SK-N-SH (cell line): ENCODE data around the gene UTP25. TPM values are rescaled to one million over a fixed set of nuclear protein-coding genes. Genes with fewer than 3 reads are reported as not detected.

Experiments
- CTCF ChIA-PET: fragments of 300-600, 350-600 bp; formaldehyde crosslinking; extraction: SDS; loops from one replicate; lab custom pipeline; 2021; lab: Yijun Ruan, JAX
- POLR2A ChIA-PET: fragments of 350-600 bp; sonication (Branson Sonifier 250); formaldehyde crosslinking; extraction: SDS; loops from one replicate; lab custom pipeline; 2020; ENCODE audit warnings: antibody characterized with exemption, inconsistent platforms; lab: Yijun Ruan, JAX
- DNase-seq: peaks from one replicate; pipeline ENCODE4 v3.0.0; 2012
- H2AFZ ChIP-seq: fragments of 200-600 bp; sonication (generic); 2 replicates; pipeline ENCODE4 v1.8.1; 2016; ENCODE audit warnings: antibody characterized with exemption, mild to moderate bottlenecking, low read depth
- H3F3A ChIP-seq: fragments of 200-600 bp; sonication (generic); replicated peaks from 2 replicates; pipeline ENCODE3; 2016; ENCODE audit warnings: antibody characterized with exemption, mild to moderate bottlenecking; ENCODE audit not compliant: insufficient read depth
- H3K27ac ChIP-seq, 2 experiments: fragments of 200-500 bp in 1 of 2; fragments of 200-600 bp in 1 of 2; sonication (Bioruptor generic) in 1 of 2; sonication (generic), shearing (Covaris generic) in 1 of 2; 2 replicates each; pipeline versions ENCODE4 v1.5.1 to v1.6.1; 2014 to 2016; ENCODE audit warnings: low read depth in 2 of 2, inconsistent platforms in 1 of 2, low read length in 1 of 2, mild to moderate bottlenecking in 1 of 2, mixed read lengths in 1 of 2
- H3K27me3 ChIP-seq: fragments of 200-600 bp; sonication (generic), shearing (Covaris generic); 2 replicates; pipeline ENCODE4 v1.6.1; 2016; ENCODE audit warnings: mixed run types; ENCODE audit not compliant: insufficient read depth
- H3K36me3 ChIP-seq, 2 experiments: fragments of 200-500 bp in 1 of 2; fragments of 200-600 bp in 1 of 2; sonication (Bioruptor generic) in 1 of 2; sonication (generic) in 1 of 2; replicated peaks in 1 of 2; 2 replicates each; pipeline versions ENCODE3 to v1.5.1; 2014 to 2016; ENCODE audit warnings: low read length in 1 of 2, mild to moderate bottlenecking in 1 of 2; ENCODE audit not compliant: insufficient read depth in 2 of 2, control insufficient read depth in 1 of 2
- H3K4me1 ChIP-seq, 2 experiments: fragments of 200-500 bp in 1 of 2; fragments of 200-600 bp in 1 of 2; sonication (Bioruptor generic) in 1 of 2; sonication (generic), shearing (Covaris generic) in 1 of 2; 2 replicates each; pipeline versions ENCODE4 v1.5.1 to v1.6.1; 2014 to 2016; ENCODE audit warnings: low read depth in 1 of 2, low read length in 1 of 2, mixed run types in 1 of 2; ENCODE audit not compliant: insufficient read depth in 2 of 2, control insufficient read depth in 1 of 2
- H3K4me2 ChIP-seq: fragments of 200-600 bp; sonication (generic), shearing (Covaris generic); 2 replicates; pipeline ENCODE4 v1.6.1; 2017; ENCODE audit warnings: mixed run types
- H3K4me3 ChIP-seq, 2 experiments: fragments of 200-500 bp in 1 of 2; fragments of 200-600 bp in 1 of 2; sonication (Bioruptor generic) in 1 of 2; sonication (generic), shearing (Covaris generic) in 1 of 2; 2 replicates each; pipeline versions ENCODE4 v1.5.1 to v1.8.1; 2014 to 2016; ENCODE audit warnings: low read depth in 2 of 2, inconsistent platforms in 1 of 2, low read length in 1 of 2, mild to moderate bottlenecking in 1 of 2, mixed read lengths in 1 of 2, moderate library complexity in 1 of 2
- H3K79me2 ChIP-seq: fragments of 200-600 bp; sonication (generic); 2 replicates; pipeline ENCODE4 v1.8.1; 2017; ENCODE audit warnings: mild to moderate bottlenecking; ENCODE audit not compliant: insufficient read depth
- H3K9ac ChIP-seq: fragments of 200-600 bp; sonication (generic); 2 replicates; pipeline ENCODE4 v1.6.1; 2017; ENCODE audit warnings: mixed run types
- H3K9me2 ChIP-seq: fragments of 200-600 bp; sonication (generic); 2 replicates; pipeline ENCODE4 v1.6.1; 2017; ENCODE audit warnings: mixed run types
- H3K9me3 ChIP-seq: fragments of 200-600 bp; sonication (generic); 2 replicates; pipeline ENCODE4 v1.6.1; 2017; ENCODE audit warnings: mixed run types, mild to moderate bottlenecking, moderate library complexity
- H4K20me1 ChIP-seq: fragments of 200-600 bp; sonication (generic); 2 replicates; pipeline ENCODE4 v1.6.1; 2017; ENCODE audit warnings: mild to moderate bottlenecking, mixed run types; ENCODE audit not compliant: insufficient read depth
- CTCF ChIP-seq: fragments of 200-600 bp; sonication (generic); IDR thresholded peaks from 2 replicates; pipeline ENCODE4 v1.6.1; 2017; ENCODE audit warnings: antibody characterized with exemption, mild to moderate bottlenecking, moderate library complexity
- EZH2phosphoT487 ChIP-seq: fragments of 200-600 bp; sonication (generic); IDR thresholded peaks from 2 replicates; pipeline ENCODE4 v1.6.1; 2017; ENCODE audit warnings: low read depth, mixed run types, mild to moderate bottlenecking, antibody characterized with exemption, moderate library complexity, borderline replicate concordance
- FOSL2 ChIP-seq: IDR thresholded peaks from 2 replicates; pipeline ENCODE4 v1.4.0; 2012; ENCODE audit warnings: low read depth, mild to moderate bottlenecking, moderate library complexity, borderline replicate concordance
- FOXM1 ChIP-seq: IDR thresholded peaks from 2 replicates; pipeline ENCODE4 v1.4.0; 2012; ENCODE audit warnings: low read depth, mild to moderate bottlenecking
- MAX ChIP-seq: IDR thresholded peaks from 2 replicates; pipeline ENCODE4 v1.4.0; 2012; ENCODE audit warnings: low read depth
- MEF2A ChIP-seq: IDR thresholded peaks from 2 replicates; pipeline ENCODE4 v1.4.0; 2012; ENCODE audit warnings: low read depth, borderline replicate concordance
- MXI1 ChIP-seq: IDR thresholded peaks from 2 replicates; pipeline ENCODE4 v1.6.1; 2012; ENCODE audit warnings: mild to moderate bottlenecking, low read depth, low read length, improper control_type of control experiment
- NRF1 ChIP-seq: IDR thresholded peaks from 2 replicates; pipeline ENCODE4 v1.6.1; 2012; ENCODE audit warnings: low read depth, mild to moderate bottlenecking, low read length
- RAD21 ChIP-seq: IDR thresholded peaks from 2 replicates; pipeline ENCODE4 v1.6.1; 2012; ENCODE audit warnings: mild to moderate bottlenecking, low read length
- RCOR1 ChIP-seq: fragments of 150-350 bp; IDR thresholded peaks from 2 replicates; pipeline ENCODE4 v1.6.1; 2017; ENCODE audit warnings: antibody characterized with exemption, low read length
- SIN3A ChIP-seq: IDR thresholded peaks from 2 replicates; pipeline ENCODE4 v1.6.1; 2012; ENCODE audit warnings: low read depth, mild to moderate bottlenecking, low read length, moderate library complexity, borderline replicate concordance
- SMC3 ChIP-seq: IDR thresholded peaks from 2 replicates; pipeline ENCODE4 v1.6.1; 2012; ENCODE audit warnings: low read depth, low read length, improper control_type of control experiment
- TAF1 ChIP-seq: IDR thresholded peaks from 2 replicates; pipeline ENCODE4 v1.6.1; 2012; ENCODE audit warnings: low read depth, mild to moderate bottlenecking, low read length, moderate library complexity, borderline replicate concordance
- YY1 ChIP-seq: IDR thresholded peaks from 2 replicates; pipeline ENCODE4 v1.4.0; 2012; ENCODE audit warnings: low read depth, mild to moderate bottlenecking
- ZBTB33 ChIP-seq: IDR thresholded peaks from 2 replicates; pipeline ENCODE4 v1.4.0; 2012; ENCODE audit warnings: low read depth, borderline replicate concordance
- WGBS: methylation state at CpG from one replicate; pipeline ENCODE4 v1.1.6; 2017; ENCODE audit warnings: low lambda C conversion rate; 5-methylcytosine and 5-hydroxymethylcytosine counted together
- polyA plus RNA-seq, 3 experiments: library from polyadenylated mRNA; depleted of rRNA; stranded (reverse); fragments of >200 nt; gene quantifications; 2 replicates each; pipeline ENCODE4 v1.2.3, GENCODE V29; 2012
- TF ChIP-seq, protein P1 (sequence below): IDR thresholded peaks from 2 replicates; pipeline ENCODE4 v1.4.0; 2012; ENCODE audit warnings: low read depth, borderline replicate concordance
- TF ChIP-seq, protein P2 (sequence below): IDR thresholded peaks from 2 replicates; pipeline ENCODE4 v1.6.1; 2012; ENCODE audit warnings: mild to moderate bottlenecking, low read depth, low read length, moderate library complexity

The UTP25 gene
- polyA plus RNA-seq, 1 of the 3 experiments (the other 2 are of a cell fraction) = 6.3 TPM

GRCh38 chr1:209875515-209875914 is 47.7 kb downstream of the UTP25 start:
- DNase-seq = no peak
- H3K9me3 ChIP-seq = no peaks in the 10 kb centered on the region
- peaks cover 45 to 55% of the 10 kb centered on the region in 2 experiments for H3K4me1 ChIP-seq
- ChIA-PET CTCF (interaction anchor here (0.9 to 3.6 kb wide), 11 partner anchors 10 to 449 kb away, joined by 3 to 32 read pairs (median 4); no protein-coding TSS in a partner anchor), POLR2A (no interaction called here)
- H3K27me3 ChIP-seq = no peaks in the 10 kb centered on the region
- H3K79me2 ChIP-seq = no peaks in the 10 kb centered on the region
- no peaks in the 10 kb centered on the region for H3K36me3 ChIP-seq
- no peaks in the 10 kb centered on the region for H3K9me2 ChIP-seq
- peaks cover 32% of the 10 kb centered on the region for H3F3A ChIP-seq
- H3K4me3 ChIP-seq = no peak overlapping the region
- peak; percentile 50 for TF ChIP-seq SMC3
- no peak for TF ChIP-seq MEF2A
- TF ChIP-seq NRF1 = no peak
- TF ChIP-seq ZBTB33 = no peak
- TF ChIP-seq SIN3A = no peak
- peak; percentile 63 for TF ChIP-seq CTCF
- peak; percentile 26; the same call in 1 of the 2 replicates for TF ChIP-seq MXI1
- peak; percentile 48; the same call in 1 of the 2 replicates for TF ChIP-seq TAF1
- TF ChIP-seq YY1 = peak; percentile 72; the same call in 1 of the 2 replicates
- peak; percentile 58 for TF ChIP-seq RAD21
- no peak for TF ChIP-seq FOSL2
- TF ChIP-seq MAX = 0 out of 2 replicates have a peak, but pooled peaks have one; percentile 20
- no peak for TF ChIP-seq RCOR1
- TF ChIP-seq, protein P1, sequence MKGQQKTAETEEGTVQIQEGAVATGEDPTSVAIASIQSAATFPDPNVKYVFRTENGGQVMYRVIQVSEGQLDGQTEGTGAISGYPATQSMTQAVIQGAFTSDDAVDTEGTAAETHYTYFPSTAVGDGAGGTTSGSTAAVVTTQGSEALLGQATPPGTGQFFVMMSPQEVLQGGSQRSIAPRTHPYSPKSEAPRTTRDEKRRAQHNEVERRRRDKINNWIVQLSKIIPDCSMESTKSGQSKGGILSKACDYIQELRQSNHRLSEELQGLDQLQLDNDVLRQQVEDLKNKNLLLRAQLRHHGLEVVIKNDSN = no peak
- TF ChIP-seq FOXM1 = no peak
- TF ChIP-seq EZH2phosphoT487 = no peak
- TF ChIP-seq, protein P2, sequence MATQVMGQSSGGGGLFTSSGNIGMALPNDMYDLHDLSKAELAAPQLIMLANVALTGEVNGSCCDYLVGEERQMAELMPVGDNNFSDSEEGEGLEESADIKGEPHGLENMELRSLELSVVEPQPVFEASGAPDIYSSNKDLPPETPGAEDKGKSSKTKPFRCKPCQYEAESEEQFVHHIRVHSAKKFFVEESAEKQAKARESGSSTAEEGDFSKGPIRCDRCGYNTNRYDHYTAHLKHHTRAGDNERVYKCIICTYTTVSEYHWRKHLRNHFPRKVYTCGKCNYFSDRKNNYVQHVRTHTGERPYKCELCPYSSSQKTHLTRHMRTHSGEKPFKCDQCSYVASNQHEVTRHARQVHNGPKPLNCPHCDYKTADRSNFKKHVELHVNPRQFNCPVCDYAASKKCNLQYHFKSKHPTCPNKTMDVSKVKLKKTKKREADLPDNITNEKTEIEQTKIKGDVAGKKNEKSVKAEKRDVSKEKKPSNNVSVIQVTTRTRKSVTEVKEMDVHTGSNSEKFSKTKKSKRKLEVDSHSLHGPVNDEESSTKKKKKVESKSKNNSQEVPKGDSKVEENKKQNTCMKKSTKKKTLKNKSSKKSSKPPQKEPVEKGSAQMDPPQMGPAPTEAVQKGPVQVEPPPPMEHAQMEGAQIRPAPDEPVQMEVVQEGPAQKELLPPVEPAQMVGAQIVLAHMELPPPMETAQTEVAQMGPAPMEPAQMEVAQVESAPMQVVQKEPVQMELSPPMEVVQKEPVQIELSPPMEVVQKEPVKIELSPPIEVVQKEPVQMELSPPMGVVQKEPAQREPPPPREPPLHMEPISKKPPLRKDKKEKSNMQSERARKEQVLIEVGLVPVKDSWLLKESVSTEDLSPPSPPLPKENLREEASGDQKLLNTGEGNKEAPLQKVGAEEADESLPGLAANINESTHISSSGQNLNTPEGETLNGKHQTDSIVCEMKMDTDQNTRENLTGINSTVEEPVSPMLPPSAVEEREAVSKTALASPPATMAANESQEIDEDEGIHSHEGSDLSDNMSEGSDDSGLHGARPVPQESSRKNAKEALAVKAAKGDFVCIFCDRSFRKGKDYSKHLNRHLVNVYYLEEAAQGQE = peak; percentile 51; the same call in 1 of the 2 replicates
- H2AFZ ChIP-seq = peak overlapping the region; percentile 61
- no peaks in the 10 kb centered on the region for H4K20me1 ChIP-seq
- H3K9ac ChIP-seq = peak overlapping the region; percentile 32; the same call in 1 of the 2 replicates
- peak overlapping the region in 1 of 2 experiments; percentile 68; a peak in 2 of 4 replicates for H3K27ac ChIP-seq
- H3K4me2 ChIP-seq = peak overlapping the region; percentile 17; the same call in 1 of the 2 replicates
- WGBS = 47% methylated on average over 7 of the region's 7 CpGs
